GM21447 (cell line): ENCODE results near the gene DENND2A.
A peak's percentile ranks its signal among the peaks of the same experiment; 100 is the strongest.
"Not testable (repeated sequence)": the region's sequence is repeated elsewhere in the genome, so short reads cannot be mapped to it uniquely, and the experiment has no call there.

Experiments
- ATAC-seq: cut with Tn5 transposase; IDR thresholded peaks from one replicate; pipeline ENCODE4 v1.9.1; 2021; ENCODE audit not compliant: unreplicated experiment

Gene DENND2A

DNA sequence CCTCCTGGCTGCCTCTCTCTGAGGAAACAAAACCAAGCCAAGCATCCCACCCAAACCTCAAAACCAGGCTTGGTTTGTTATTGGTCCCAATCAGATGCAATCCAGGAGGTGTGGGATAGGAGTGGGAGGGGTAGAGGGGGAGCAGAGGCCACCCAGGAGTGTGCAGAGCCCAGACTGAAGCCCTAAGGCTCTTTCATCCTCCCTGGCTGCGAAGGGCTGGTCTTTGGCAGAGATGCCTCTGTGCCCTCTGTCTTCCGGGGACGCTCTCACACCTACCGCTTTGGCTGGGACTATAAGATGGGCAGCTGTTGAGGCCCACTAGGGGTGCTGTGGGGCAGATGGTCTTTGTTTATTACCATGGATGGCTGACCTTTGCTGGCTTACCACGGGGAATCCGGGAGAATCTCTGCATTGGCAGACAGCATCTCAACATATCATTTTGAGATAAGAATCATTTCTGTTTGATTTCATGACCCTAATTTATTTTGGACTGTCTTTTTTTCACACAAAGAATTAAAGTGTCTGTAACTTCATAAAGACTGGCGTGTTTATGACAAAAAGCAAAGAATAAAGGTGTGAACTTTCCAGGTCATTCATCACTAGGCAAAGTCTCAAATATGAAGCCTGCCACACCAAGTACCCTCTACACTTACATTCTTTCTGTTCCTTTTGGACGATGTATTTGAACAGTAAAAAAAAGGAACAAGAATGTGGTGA, 6.5 kb upstream of the DENND2A start:
- ATAC-seq: peak; percentile 91

DNA sequence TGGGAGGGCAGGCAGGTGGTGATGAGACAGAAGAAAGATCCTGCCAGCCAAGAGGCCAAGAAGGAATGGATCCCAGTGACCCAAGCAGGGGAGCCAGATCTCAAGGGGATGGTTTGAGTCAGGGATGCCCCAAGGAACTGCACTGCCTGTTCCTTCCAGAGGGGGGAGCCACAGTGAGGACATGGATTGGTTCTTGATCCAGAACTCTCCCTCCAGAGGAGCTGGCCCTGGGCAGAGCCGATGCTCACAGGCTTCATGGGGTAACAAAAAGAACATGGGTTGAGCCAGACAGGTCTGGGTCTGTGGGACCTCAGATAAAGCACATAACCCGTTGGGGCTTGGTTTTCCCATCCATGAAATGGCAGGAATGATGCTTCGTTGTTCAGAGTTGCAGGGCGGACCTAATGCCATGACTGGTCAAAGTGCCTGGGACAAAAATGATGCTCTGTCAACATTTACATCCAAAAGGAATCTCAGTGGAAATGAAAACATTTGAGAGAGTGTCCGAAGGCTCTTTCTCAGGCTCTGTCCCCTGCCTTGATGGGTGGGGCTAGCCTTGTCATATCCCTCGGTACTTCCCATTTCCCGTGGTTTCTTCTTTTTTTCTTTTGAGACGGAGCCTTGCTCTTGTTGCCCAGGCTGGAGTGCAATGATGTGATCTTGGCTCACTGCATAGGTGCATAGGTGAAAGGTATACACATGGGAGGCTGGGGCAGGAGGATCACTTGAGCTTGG, 4.7 kb upstream of the DENND2A start:
- ATAC-seq: no peak

DNA sequence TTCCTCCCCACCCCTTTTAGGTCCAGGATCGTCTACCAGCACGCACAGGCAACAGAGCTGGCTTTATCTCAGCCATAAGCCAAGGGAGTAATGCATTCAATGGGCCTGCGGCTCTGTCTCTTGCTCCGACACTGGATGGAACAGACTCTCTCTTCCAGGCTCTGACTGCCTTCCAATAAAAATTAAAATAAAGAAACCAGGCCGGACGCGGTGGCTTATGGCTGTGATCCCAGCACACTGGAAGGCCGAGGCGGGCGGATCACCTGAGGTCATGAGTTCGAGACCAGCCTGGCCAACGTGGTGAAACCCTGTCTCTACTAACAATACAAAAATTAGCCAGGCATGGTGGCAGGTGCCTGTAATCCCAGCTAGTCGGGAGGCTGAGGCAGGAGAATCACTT, 4.1 kb upstream of the DENND2A start:
- not testable (repeated sequence) for ATAC-seq

DNA sequence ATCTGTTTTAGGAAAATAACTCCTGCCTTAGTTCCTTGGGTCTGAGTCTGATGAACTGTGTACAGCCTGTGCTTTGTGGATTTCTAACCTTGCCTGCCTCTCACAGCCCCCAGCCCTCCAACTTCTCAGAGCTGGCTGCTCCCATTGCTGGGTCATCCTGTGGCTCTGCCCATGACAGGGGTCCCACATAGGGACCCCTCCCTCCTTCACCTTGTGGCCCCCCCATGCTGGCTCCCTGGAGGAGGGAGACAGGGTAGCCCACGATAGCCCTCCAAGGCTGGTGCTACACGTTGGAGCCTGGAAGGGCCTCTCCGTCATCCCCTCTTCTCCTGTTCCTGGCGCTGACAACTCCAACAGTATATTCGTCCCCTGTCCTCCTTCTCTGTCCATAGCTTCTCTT, 2.8 kb upstream of the DENND2A start:
- ATAC-seq: no peak

DNA sequence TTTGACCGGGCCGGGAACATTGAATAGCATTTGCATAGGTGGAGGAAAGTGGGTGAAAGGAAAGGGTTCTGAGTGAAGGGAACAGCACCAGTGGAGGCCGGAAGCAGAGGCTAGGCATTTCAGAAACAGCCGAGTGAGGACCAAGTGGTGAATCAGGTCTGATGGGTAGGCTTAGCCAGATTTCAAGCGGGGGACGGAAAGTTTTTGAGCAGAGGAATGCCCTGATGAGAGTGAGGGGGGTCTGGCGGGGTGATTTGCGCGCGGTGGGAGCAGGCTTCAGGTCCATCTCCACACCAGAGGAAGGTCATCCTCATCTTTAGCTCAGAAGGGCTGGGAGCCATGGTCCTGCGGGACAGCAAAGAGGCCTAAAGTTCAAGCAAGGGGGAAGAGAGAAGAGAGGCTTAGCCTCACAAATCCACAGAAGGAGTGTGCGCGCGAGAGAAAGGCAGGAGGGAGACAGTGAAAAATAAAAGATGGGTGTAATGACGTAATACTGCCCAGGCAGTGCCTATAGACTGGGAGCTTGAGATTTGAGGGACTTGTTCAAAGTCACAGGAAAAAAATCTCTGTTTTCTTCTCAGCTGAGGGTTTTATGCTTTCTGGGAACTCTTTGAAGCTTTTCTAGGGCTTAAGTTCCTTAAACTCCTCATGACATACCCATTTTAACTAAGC, 1.0 kb upstream of the DENND2A start:
- ATAC-seq: no peak

DNA sequence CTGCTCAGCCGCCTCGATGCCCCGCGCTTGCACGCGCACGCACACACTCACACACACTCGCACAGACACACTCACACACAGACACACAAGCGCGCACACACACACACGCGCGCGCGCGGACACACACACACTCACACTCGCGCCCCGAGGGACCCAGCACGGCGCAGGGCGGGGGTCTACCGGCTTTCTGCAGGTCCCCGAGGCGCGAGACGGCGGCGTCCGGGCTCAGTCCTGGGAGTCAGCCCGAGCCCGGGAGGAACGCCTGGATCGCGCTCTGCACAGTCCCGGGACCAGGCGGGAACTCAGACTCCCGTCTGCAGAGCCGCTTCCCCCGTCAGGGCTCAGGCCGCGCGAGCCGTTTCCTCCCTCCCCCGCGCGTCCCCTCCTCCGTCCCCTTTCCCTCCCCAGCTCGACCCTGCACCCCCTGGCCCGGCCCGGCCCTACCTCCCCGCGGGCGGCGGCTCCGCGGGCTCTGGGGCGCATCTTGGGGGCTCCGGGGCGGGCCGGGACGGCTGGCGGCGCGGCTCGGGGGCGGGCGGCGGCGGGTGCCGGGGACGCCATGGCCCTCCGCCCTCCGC, 464 bp downstream of the DENND2A start:
- no peak for ATAC-seq

DNA sequence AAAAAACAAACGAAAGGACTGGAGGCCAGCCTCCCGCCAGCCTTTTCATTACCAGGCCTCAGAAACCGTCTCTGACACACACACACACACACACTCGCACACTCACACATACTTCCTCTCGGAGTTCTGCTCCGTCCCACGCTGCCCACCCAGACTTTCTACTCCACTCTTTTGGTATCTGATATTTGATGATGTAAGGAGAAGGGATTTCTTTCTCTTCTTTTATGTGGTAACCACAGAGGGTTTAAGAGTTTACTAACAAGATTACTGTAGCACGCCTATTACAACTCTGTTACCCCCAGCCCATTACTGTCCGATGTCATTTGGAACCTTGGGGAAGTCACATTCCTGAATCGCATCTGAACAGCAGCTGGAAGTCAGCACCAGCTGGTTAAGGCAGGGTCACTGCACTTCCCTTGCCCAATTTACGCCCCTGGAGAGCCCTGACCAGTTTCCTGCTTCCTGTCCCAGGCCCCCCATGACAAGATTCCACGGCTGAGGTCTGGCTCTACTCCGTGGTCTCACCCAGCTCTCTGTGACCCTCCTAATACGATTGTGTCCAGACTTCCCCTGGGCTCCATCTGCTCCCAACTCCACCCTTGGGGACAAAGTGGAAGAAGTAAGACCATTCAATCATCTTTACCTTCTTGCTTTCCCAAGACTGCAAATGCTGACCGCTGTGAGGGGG, 1.1 kb downstream of the DENND2A start:
- no peak for ATAC-seq

DNA sequence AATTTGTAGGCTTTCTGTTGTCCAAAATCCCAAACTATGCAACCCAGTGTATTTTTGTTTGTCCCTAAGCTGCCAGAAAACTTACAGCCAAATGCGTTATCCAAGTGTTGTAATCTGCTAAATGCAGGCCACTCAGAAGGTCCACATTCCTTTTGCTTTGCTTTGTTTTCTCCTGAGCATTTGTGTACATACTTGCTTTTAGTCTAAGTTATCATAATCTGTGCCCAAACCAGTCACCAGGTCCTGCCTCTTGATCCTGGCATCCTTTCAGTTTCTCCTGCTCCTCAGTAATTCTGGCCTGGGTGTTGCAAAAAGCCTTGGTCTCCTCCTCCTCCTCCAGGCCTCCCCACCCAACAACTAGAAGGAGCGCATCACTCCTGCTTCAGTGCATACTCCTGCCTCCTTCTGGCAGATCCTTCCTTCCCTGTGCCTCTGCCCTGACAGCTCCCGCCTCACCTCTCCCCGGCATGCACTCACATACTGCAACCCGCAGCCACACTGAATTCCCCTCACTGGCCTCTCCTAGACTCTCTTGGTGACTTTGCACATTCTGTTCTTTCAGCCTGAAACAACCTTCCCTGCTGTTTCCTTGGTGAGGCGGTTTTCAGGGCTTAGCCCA, 2.3 kb downstream of the DENND2A start:
- no peak for ATAC-seq

DNA sequence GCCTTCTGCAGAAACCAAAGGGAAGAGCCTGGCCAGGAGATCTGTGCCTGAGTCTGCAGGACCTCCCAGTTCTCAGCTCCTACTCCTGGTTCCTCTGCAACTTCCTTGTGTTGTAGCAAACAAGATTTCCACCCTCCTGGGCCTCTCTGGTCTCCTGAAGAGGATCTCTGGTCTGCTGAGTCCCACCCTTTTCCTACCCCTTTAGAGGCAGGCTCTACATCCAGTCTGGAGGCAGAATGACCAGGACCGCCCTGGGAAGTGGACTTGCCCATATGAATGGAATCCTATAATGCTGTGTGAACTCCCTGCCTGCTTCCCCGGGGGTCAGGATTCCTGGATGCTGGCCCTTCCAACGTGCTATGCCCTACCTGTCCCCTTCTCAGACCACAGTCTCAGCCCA, 3.2 kb downstream of the DENND2A start:
- no peak for ATAC-seq

DNA sequence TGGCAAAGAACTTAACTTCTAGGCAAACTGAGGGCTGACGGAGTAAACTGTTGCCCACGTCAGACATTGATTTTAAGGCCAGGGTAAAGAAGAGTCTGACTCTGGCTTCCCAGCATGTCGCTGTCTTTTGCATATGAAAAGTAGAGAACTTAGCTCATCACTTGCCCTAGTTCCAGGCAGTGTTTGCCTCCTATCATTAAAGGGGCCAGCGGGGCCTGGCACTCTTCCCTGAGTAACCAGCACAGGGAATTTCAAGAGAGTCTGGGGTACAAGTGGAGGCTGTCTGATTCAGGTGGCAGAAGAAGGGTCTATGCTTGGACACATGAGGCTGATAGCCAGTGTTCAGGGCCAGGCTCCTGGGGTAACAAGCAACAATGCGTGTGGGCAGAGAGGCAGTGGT, 4.8 kb downstream of the DENND2A start:
- ATAC-seq: no peak

DNA sequence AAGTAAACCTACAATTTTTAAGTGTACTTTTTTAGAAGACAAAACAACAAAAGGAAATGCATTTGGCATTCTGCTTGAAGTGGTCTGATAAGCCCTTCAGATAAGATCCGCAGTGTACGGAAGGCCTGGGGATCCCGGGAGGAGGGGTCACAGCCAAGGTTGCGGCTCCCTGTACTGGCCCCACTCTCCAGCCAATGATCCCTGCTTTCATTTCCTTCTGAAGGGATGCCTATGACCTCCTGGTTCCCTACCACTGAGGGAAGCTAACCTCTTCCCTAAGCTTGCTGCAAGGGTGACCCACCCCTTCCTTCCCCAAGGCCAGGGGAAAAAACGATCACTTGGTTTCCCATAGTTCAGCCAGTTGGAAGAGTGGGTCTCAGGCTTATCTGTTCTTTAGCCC, 5.3 kb downstream of the DENND2A start:
- no peak for ATAC-seq

DNA sequence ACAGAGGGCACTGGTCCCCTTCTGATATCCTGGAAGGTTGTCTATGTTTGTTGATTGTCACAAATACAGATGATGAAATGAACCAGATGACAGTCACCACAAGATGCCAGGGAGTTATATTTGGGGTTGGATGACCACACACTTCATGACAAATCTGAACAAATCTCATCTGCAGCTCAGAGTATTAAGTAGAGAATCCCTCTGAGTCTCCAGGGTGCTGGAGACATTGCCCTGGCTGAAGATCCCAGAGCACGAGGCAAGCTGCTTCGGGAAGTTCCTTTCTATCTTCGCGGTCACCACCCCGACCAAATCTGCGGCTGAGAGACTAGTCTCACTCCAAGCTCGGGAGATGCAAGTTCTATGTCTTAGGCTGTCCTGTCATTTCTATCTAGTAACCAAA, 9.0 kb downstream of the DENND2A start:
- no peak for ATAC-seq

DNA sequence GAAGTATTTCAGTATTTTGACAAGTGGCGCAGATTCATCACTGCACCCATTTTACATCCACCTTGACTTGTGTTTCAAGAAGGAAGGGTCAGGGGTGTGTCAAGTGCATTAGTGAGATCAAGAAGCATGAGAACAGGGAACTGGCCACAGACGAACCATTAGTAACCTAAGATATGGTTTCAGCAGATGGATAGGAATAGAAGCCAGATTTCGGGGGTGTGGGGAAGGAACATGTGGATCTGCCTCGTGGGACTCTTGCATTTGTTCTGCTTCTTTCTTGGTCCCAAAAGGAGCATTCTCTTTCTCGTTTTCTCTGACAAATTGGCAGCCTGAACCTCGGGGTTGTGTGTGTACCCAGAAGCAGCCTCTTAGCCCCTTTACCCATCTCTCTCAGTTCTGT, 9.6 kb downstream of the DENND2A start:
- ATAC-seq: no peak

DNA sequence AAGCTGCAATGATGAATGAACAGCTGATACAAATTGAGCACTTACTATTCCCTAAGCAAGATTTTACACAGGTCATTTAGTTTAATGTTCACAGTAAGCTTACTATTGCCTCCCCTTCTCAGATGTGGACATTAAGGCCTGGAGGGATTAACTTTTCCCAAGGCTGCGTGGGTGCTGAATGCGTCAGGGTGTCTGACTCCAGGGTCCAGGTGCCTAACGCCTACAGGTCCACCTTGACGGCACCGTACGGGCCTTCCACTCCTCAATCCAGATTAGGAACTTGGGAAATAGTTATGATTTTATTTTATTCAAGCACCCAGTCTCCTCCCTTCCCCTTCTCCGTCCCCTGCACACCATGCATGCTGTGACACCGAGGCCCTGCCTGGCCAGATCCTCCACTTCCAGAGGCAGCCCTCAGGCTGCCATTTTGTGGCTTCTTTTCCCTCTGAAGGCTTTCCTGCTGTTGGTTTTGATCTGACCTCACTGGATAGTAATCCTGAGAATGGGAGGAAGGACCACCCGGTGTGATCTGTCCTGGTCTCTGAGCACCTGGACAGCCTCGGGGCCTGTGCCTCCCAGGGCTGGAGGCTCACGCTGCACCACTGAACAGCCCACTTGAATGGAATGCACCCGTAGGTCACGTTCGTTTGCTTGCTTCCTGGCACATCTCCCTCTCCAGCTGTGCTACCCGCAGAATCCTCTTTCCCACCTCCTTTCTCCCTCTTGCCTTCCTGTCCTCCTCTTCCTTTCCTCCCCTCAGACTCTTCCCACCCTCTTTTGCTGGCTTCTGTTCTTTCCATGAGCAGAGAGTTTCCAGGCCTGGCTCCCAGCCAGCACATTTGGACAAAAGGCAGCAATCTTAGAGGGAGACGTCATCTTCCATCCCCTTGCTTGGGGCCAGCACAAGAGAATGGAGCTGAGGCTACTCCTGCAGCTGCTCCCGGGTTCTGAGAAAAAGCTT, 14.4 kb downstream of the DENND2A start:
- no peak for ATAC-seq

DNA sequence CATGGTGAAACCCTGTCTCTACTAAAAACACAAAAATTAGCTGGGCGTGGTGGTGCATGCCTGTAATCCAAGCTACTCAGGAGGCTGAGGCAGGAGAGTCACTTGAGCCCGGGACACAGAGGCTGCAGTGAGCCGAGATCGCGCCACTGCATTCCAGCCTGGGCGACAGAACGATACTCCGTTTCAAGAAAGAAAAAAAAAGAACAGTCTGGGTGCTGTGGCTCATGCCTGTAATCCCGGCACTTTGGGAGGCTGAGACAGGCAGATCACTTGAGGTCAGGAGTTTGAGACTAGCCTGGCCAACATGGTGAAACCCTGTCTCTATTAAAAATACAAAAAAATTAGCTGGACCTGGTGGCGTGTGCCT, 15.4 kb downstream of the DENND2A start:
- not testable (repeated sequence) for ATAC-seq

DNA sequence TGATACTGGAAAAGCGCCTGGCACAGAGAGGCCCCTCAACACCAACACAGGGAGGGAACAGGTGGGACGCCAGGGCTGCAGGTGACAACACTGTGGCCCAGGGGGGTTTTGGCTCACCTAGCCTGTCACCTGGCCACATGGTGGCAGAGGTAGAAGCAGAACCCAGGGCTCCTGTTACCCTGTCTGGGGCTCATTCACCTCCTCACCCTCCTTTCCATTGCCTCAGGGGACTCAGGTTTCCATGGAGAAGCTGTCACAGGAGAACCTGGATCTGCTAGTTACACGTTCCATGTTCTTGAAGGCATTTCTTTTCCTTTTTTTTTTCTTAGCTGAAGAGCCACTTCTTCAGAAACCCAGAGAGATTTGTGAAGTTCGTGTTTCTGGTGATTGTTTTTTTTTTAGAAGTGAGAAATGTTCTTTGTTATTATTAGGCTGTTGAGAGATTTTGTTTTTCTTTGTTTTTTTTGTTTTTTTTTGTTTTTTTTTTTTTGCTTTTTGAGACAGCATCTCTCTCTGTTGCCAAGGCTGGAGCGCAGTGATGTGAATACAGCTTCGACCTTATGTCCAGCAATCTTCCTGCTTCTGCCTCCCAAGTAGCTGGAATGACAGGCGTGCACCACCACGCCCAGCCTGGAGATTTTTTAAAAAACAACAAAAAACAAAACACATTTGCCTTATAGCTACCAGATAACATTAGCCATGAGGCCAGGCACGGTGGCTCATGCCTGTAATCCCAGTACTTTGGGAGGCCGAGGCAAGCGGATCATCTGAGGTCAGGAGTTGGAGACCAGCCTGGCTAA, 16.0 kb downstream of the DENND2A start:
- no peak for ATAC-seq

DNA sequence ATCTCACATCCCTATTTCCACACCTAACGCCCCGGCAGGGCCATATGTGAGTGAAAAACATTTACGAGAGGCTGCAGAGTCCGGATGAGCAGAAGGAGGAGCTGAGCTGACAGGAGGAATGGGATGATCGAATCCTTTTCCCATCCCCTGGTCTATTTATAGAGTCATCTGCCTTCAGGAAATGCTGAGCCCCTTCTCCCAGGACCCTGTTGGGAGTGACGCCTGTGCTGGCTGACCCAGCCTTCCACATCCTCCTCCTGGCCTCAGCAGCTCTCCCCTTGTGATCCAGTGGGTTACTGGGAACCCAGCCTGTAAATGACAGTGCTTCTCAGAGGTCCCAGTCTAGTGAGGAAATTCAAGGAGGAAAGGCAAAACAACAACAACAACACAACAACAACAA, 16.6 kb downstream of the DENND2A start:
- ATAC-seq: no peak

DNA sequence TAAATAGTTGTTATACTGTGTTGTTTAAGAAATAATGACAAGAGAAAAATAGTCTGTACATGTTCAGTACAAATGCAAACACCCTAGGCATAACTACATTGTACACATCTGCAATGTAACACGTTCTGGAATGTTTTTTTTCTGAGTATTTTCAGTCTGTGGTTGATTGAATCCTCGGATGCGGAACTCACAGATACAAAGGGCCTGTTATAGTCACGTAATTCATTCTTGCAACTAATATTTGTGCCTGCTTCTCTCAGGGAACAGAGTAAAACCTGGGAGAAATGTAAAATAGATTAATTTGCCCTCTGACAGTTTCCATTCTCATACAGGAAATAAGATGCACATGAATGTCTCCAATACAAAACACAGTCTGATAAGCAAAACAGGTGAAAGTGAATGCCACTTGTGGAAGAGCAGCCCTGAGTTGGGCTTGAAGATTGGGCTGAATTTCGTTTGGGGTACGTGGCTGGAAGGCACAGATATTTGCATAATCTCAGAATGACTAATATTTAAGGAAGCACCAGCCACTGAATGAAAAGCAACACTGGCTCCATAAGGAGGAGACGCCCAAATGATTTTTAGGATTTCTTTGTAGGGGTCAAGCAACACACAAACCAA, 19.1 kb downstream of the DENND2A start:
- ATAC-seq: no peak
